ENCODE results near the gene WWOX.

GRCh38 chr16:79257953-79258490 is 1158.6 kb downstream of the WWOX start:
- TF ChIP-seq CTCF (conservative IDR thresholded peaks at IDR 0.05; ENCODE audit: low read depth, low read length) (no peak), EZH2phosphoT487 (IDR thresholded peaks at IDR 0.05; ENCODE audit: borderline replicate concordance, low read length) (no peak), EZH2 (IDR thresholded peaks at IDR 0.05; ENCODE audit: low read length, unreplicated experiment) (no peak)
